NCI-H1436 treated with DMSO at 0.1 percent for 48 hours (cell line): ENCODE measurements around the gene SPATA32.
"Not testable (repeated sequence)": the region's sequence is repeated elsewhere in the genome, so short reads cannot be mapped to it uniquely, and the experiment has no call there.

Experiments
- DNase-seq: peaks from one replicate; lab custom pipeline; 2025; lab: John Stamatoyannopoulos, UW

SPATA32 gene, protein sequence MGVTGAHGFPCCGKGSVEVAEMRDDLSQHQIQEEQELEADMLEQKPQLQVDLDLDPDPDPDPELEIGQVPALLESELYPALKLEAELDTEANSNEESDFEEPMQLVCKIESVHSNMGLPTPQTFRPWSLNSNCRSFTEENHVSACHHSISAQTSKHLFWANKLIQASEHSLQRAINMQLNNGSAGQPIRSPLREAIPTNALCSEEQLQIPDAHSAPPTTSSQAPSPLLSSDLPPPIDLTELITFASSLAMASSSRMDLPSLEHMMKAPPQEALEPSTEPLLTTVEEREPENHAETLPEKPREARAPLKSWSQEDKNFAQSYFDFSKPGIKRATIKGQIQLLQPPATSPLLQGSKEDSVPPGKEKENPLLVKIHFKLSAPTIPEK

DNA sequence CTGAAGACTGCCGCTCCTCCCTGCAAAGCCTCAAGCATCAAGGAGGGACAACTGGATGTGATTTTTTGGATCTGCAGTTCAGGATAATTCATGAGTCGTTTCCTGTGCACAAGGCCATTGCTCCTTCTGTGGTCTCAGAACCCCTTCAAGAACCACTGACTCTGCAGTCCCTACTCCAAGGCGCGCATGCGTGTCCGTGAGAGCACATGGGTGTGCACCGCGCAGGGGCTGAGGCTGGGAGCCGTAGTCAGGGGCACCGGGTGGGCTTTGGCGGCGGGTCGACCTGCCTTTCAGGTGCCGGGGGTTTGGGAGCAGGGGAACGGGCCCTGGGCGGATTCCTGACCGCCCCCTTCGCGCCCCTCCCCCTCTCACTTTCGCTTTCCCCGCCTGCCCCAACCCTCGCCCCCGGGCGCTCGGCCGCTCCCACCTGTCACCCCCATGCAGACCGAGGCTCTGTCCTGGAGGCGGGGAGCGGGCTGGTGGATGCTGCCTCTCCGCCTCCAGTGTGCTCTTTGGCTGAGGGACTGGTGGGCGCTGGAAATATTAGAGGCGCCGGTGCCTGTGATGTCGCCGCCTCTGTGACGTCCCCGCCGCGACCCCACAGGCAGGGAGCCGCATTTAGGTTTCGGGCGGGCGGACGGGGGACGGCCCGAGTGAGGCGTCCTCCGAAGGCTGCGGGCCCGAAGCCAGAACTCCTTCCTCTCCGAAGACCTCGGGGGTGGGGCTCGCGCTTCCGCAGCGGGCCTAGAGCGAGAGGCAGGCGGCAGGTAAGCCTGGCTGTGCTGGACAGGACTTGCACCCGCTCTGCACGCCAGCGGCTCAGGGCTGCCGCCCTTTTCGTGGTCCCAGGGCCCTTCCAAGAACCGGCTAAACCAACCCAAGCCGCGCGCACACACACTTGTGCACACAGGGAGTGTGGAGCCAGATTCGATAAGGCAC lies at the start of gene SPATA32:
Gene SPATA32 (minus strand): TSS at position 518 of the 939 bp plus-strand sequence. CDS start 78 bp downstream, at position 440.
- no peak for DNase-seq

DNA sequence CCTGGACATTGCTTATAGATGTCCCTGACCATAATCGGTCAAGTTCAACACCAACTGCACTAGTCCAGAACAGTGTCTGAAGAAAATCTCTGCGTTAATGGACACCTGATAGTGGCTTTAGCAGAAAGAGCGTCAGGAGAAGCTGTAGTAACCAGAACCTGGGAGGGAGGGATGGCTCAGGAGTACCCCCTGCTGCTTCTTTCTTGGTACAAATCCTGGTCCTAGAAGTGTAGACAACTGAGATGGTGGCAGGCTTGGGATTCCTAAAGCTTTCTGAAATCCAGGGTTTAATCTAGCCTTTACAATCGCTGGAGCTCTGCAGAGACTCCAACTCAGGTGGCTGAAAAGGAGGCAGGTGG lies 49.5 kb upstream of the SPATA32 start:
- no peak for DNase-seq

- DNase-seq = peak; percentile 20
Observed at GRCh38 chr17:45310380-45311324, 48.8 kb upstream of the SPATA32 start.

DNA sequence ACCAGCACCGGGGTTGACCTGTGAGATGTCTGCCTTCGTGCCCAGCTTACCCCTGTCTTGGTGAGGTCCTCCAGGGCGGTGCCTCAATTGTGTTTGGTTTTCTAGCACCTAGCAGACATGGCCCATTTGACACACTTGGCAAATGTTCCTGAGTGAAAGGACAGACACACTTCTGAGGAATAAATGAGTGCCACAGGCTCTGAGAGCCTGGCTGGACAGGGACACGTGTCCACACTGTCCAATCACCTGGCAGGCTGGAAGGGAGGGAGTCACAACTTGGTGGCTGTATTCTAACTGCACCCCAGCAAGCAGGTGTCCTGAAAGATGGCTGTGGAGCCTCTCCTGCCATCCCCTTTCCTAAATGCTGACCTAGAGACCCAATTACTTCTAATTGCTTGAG lies 47.5 kb upstream of the SPATA32 start:
- DNase-seq = no peak

- DNase-seq = no peak
Observed at GRCh38 chr17:45308840-45309239, 46.9 kb upstream of the SPATA32 start.

GRCh38 chr17:45308016-45308365 lies 46.1 kb upstream of the SPATA32 start:
- DNase-seq = no peak

DNA sequence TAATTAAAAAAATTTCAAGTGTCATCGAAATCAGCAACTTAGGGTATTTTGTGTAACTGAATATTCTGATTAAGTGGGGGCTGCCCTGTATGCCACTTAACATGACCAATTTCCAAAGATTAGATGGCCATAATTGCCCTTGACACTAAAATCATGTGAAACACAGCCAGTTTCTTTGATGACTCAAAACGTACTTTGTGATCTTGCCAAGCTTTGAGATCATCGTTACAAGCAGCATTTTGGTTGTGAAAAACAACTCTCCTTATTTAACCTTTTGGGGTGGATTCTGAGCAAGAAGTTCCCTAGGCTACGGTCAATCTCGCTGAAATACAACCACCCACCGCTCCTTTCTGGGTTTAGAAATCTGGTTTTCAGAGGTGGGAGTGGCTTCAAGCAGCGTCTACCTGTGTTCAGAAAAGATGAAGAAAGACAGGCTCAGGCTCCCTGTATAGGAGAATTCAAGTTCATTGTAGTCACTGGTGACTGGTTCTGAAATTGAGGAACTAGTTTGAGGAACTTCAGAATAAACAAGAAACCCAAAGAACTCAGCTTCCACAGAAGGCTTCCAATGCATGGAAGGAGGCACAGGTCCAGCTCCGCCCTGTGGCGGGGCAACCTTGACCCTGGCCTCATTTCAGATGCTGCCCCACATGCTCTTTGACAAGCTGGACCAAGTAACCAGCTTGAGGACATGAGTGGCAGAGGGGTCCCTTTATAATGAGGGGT lies 45.6 kb upstream of the SPATA32 start:
- no peak for DNase-seq

- no peak for DNase-seq
Observed at GRCh38 chr17:45306623-45307022, 44.7 kb upstream of the SPATA32 start.

DNA sequence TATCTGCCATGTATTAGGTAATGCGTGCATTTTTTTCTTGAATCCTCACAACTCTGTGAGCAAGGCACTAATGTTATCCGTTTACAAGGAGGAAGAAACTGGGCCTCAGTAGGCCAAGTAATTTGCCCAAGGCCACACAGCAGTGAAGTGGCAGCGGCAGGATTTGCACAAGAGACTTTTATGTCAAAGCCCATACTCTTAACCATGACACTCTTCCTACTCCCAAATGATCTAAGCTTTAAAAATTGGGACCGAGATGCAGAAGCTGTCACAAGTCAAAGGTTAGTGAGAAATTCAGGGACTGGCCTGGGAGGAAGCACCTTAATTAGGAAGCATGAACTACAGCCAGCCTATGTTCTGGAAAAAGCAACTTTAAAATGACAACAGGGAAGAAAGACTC lies 44.2 kb upstream of the SPATA32 start:
- no peak for DNase-seq

DNA sequence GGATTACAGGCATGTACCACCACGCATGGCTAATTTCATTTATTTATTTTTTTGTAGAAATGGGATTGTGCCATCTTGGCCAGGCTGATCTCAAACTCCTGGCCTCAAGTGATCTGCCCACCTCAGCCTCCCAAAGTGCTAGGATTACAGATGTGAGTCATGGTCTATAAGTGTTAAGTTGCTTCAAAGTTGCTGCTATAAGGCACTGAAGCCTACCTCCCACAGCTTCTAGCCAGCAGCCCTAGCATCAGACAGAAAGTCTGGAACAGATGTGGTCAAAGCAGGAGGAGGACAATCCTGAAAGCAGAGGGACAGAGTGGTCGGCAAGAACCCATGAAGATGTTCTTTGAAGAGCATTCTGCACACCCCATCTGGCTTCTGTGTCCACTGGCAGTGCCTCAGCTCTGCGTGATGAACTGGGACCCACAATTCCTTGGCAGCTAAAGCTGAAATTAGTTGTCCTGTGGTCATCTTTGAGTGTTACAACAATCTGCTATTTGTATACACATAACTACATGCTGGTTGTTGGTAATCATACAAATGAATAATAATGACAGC lies 43.7 kb upstream of the SPATA32 start:
- DNase-seq = no peak

GRCh38 chr17:45302649-45303173 lies 40.8 kb upstream of the SPATA32 start:
- no peak for DNase-seq

DNA sequence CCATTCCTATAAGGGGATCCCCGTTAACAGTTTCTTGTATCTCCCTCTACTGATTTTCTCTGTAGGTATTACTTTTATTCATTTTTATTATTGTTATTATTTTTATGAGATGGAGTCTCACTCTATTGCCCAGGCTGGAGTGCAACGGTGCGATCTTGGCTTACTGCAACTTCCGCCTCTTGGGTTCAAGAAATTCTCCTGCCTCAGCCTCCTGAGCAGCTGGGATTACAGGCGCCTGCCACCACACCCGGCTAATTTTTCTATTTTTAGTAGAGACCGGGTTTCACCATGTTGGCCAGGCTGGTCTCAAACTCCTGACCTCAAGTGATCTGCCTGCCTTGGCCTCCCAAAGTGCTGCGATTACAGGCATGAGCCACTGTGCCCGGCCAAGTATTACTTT lies 40.3 kb upstream of the SPATA32 start:
- DNase-seq = not testable (repeated sequence)

- DNase-seq = no peak
Observed at GRCh38 chr17:45301674-45302073, 39.8 kb upstream of the SPATA32 start.

DNA sequence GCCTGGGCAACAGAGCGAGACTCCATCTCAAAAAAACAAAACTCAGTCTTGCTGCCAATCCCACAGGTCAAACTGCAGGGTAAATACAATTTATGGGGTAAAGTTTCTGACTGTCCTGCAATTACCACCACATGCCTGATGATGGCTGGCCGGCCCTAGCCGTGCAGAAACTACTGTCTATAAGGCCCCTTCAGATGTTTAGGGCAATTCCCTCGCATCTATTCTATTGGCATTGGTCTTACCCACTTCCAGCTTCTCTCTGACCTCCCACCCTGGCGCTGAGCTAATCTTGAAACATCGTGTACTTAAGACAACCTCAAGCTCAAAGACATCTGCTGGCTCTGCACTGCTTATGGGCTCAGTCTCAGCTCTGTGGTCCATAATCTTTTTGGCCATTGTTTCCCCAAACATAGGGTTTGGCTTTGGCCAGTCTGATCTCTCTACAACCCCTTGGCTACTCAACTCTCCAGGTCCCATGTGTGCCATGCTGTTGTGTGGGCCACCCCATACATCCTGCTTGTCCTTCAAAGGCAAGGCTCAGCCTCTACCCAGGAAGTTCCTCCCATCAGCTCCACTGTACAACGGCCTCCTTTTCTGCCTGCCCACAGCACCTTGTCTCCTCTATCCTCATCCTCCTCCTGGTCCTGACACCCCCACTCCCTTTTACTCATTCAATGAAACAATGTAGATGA lies 38.3 kb upstream of the SPATA32 start:
- DNase-seq = no peak

GRCh38 chr17:45299361-45299760 lies 37.5 kb upstream of the SPATA32 start:
- no peak for DNase-seq

DNA sequence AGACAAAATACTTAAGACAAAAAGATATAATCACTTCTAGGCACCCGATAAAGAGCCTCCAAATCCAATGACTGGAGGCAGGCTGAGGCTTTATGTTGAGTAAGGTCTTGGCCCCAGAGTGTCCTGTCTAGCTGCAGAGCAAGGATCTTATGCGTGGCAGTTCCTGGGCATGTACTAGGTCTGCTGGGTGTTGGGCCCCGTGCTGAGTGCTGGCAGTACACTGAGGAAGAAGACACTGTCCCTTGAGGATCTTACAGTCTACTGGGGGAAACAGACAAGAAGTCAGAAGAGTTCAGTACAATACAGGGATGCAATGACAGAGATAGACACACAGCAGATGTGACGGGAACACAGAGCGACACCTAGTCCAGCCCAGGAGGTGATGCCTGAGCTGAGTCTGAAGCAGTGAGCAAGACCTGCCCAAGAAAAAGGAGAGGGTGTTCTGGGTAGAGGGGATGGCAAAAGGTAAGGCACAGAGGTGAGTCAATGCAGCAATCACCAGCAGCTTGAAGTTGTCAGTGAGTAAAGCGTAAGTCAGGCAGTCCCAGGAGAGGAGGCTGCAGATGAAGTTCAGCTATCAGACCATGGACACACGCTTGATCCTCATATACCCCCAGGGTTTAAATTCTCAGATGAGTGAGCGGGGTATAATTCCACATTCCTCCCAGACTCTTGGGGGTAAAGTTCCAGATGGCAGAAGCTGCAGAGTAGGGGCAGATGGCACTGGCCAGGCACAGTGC lies 36.8 kb upstream of the SPATA32 start:
- DNase-seq = no peak

- no peak for DNase-seq
Observed at GRCh38 chr17:45296833-45297124, 34.9 kb upstream of the SPATA32 start.

- no peak for DNase-seq
Observed at GRCh38 chr17:45296003-45296832, 34.3 kb upstream of the SPATA32 start.

- DNase-seq = no peak
Observed at GRCh38 chr17:45294506-45294905, 32.6 kb upstream of the SPATA32 start.
